UCSD-AML1 (cell line): ENCODE data around the gene SSBP4.

ENCODE experiments used
- DNase-seq: peaks from one replicate; lab custom pipeline; 2025; ENCODE audit not compliant: unreplicated experiment; lab: John Stamatoyannopoulos, UW

The SSBP4 gene

DNA sequence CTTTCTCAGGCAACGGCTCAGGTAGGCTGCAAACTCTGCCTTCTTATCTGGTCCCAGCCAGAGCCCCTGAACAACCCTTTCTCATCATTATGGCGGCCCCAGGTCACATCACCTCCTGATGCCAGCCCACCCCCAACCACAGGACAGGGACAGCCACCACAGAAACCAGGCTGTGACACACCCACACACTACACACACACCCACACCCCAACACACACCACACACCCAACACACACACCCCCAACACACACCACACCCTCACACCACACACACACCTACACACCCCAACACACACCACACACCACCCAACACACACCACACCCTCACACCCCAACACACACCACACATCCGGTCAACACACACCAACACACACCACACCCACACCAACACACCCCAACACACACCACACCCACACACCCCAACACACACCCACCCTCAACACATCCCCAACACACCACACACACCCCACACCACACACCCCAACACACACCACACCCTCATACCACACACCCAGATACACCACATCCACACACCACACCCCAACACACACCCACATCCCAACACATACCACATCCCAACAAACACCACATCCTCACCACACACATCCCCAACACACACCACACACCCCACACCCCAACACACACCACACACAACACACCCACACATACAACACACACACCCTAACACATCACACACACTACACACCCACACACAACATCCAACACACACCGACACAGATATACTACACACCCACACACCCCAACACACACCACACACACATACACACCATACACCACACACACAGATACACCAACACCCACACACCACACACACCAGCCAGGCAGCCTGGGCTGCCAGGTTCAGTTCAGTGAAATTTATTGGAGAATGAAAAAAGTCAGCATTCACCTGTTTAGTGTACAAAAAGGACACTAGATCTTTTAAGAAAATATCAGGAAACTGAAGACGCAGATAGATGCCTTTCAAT is 22.9 kb downstream of the SSBP4 start:
- no peak for DNase-seq

GRCh38 chr19:18442941-18443340 is 23.7 kb downstream of the SSBP4 start:
- DNase-seq: no peak

GRCh38 chr19:18443406-18443805 is 24.2 kb downstream of the SSBP4 start:
- DNase-seq: no peak

GRCh38 chr19:18443831-18444230 is 24.6 kb downstream of the SSBP4 start:
- DNase-seq: no peak

DNA sequence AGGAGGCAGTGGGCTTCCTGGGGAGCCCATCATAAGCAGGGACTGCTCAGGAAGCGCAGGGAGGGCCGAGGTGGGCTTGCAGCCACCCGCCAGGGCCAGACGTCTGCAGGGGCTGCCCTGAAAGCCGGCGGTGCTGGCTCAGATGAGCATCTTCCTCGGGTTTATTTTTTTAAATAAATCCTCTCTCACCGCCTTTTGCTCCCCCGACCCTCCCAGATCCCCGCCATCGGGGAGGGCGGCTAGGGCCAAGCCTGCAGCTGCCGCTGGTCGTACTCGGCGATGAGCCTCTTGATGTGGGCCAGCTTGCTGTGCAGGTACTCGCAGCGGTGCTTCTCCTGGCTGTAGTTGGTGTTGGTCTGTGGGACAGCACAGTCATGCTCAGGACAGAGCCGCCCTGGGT is 25.3 kb downstream of the SSBP4 start:
- DNase-seq: no peak

DNA sequence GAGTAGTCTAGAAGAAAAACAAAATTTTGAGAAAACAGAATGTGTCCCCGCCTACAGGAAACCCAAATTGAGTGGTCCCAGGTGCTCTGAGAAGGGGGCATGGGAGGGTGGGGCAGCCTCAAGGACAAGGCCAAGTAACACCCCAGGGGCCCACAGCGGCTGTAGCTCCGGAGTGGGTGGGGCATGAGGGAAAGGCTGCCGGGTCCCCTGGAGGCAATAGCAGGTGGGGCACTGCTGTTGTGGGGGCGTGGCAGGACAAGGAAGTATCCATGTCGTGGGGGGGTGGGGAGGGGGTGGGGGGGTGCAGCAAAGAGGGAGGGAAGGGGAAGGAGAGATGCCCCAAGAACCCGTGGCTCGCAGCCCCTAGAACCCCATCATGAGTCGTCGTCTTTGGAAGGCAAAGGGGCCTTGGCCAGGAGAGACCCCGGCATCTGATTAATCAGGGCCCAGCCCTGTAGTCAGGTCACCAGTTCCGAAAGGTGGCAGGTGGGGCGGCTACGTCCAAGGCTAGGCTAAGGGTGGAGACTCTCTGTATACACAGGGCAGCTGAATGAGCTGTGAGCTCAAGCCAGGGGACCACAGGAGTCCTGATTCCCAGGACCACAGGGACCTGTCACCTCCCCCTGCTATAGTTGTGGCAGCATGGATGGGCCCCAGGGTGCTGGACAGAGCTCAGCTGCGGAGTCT is 26.2 kb downstream of the SSBP4 start:
- DNase-seq: no peak

- DNase-seq: no peak
Measured at GRCh38 chr19:18446145-18446810, 27.1 kb downstream of the SSBP4 start.

GRCh38 chr19:18446811-18447359 is 27.7 kb downstream of the SSBP4 start:
- no peak for DNase-seq

DNA sequence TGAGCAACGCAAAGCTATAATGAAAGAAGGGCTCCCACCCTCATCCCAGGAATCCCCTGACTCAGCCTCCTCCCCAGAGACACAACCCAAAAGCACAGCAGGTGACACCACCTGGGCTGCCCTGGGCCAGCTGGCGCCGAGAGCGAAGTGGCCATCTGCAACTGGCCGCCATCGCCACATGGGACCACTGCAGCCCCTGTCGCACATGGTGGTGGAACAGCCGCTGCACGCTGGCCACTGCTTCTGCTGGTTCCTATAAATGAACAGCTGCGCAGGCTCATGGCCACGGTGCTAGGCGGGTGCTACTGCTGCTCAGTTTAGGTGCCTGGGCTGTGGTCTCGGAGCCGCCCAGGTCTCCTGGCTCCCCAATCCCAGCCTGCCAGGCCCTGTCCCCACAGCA is 30.4 kb downstream of the SSBP4 start:
- no peak for DNase-seq

GRCh38 chr19:18450021-18450930 is 31.1 kb downstream of the SSBP4 start:
- DNase-seq: no peak

DNA sequence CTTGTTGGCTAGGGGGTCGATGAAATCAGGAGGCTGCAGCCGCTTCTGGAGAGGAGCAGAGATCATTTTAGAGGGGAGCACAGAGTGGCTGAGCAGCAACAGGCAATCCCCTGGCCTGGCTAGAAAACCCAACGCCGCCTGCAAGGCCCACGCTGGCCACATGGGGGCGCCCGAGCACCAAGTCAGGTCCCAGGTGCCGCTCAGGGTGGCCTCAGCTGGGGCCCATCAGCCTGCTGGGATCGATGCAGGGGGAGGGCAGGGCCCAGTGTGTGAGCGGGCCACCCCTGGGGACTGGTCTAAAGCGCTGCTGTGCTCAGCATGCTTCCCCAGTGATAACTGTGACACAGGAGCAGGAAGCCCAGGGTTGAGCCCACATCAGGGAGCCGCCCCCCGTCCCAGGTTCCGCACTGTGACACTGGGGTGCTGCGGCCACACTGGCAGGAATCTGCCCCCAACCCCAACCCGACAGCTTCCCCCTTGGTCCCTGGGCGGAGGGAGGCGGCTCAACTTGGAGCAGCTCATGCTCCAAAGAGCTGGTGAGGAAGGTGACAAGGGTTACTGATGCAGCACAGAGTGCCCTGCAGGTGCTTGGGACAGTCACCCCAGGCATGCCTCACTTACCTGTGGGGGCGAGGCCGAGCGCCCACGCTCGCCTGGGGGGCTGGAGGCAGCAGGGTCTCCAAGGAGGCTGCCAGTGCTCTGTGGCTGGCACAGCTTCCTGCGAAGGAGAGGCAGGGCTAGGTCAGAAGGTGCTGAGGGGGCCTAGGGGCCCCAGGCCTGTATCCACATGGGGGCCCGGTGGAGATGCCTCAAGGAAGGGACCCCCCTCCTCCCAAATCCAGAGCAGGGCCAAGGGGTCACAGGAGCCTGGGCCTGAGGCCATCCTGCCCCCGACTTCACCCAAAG is 32.0 kb downstream of the SSBP4 start:
- peak; percentile 77 for DNase-seq

- DNase-seq: no peak
Measured at GRCh38 chr19:18452386-18452785, 33.2 kb downstream of the SSBP4 start.

DNA sequence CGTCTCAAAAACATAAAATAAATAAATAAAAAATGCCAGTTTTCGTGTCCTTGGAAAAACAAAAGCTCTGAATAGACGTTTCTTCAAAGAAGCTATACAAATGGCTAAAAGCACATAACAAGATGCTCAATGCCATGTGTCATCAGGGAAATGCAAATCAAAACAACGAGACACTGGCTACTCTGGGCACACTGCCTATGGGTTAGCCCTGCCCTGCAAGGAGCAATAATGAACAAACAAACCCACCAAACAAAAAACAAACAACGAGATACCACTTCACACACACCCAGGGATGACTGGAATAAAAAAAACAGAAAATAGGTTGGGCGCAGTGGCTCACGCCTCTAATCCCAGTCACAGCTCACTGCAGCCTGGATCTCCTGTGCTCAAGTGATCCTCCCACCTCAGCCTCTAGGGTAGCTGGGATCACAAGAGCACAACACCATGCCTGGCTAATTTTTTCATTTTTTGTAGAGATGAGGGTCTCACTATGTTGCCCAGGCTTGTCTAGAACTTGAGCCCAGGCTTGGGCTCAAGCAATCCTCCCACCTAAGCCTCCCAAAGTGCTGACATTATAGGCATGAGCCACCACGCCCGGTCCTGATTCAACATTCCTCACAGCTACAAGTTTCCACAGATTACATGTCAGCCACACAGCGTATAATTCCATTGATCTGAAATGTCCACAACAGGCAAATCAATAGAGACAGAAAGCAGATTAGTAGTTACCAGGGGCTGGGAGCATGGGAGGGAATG is 34.2 kb downstream of the SSBP4 start:
- DNase-seq: no peak

DNA sequence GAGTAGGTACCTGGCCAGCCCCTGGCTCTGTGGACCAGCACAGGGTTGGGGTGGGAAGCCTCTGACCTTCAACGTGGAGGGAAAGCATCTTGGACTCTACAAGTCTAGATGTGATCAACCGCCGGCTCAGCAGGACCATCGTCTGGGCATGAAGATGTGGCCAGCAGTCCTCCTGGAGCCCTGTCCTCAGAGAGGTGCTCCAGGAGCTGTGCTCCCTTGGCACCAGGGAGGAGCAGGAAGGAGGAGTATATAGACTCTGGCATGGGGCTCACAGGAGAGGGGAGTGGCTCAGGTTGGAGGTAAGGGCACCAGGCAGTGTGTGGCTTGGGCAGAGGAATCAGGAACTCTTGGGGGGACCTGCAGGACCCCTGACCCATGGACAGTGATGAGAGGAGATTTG is 37.1 kb downstream of the SSBP4 start:
- DNase-seq: no peak

- no peak for DNase-seq
Measured at GRCh38 chr19:18456974-18457373, 37.8 kb downstream of the SSBP4 start.

- DNase-seq: no peak
Measured at GRCh38 chr19:18457483-18458331, 38.5 kb downstream of the SSBP4 start.

DNA sequence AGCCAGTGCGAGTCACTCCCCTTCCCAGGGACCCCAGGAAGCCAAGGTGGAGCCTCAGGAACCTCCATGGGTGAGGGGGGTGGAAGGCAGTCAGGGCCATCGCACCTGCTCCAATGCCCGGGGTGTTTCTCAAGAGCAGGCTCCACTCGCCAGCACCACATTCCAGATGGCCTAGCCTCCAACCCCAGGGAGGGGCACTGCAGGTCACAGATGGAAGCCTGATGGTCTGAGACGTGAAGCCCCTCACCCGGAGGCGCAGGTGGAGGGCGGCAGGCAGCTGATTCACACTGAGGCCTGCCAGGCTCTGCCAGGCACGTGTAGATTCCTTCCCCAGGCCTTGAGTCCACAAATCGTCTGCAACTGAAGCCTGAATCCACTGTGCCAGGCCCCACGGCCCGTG is 41.7 kb downstream of the SSBP4 start:
- no peak for DNase-seq

DNA sequence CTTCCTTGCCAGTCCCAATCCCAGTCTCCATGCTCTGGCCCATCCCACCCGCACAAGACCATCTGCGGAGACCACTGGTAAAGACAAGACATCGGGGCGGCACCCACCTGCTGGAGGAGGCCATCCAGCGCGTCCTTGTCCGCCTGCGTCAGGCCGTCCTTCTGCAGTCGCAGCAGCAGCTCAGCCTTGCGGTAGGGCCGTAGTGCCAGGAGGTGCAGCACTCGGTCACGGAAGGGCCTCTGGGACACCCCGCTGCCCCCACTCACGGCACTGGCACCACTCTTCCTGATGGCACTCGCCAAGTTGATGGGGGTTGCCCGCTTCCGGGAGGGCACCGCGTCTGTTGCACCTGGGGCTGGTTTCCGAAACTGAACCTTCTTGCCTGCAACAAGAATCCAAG is 42.3 kb downstream of the SSBP4 start:
- no peak for DNase-seq
